Mesothelial cell of epicardium (in vitro differentiated cells): ENCODE data around the gene ADAMTSL2. TPM values are rescaled to one million over a fixed set of nuclear protein-coding genes. Genes with fewer than 3 reads are reported as not detected.

Source experiments
- DNase-seq, 2 experiments: peaks; one replicate each; pipeline ENCODE4 v3.0.0; 2021; ENCODE audit warnings: low spot score in 2 of 2; ENCODE audit not compliant: unreplicated experiment in 2 of 2
- H3K27ac Mint-ChIP-seq: 2 replicates; pipeline ENCODE4 v1.8.0; 2021; ENCODE audit warnings: mixed read lengths
- H3K27me3 Mint-ChIP-seq: 2 replicates; pipeline ENCODE4 v1.8.0; 2021; ENCODE audit warnings: low read depth, mixed read lengths
- H3K36me3 Mint-ChIP-seq: 2 replicates; pipeline ENCODE4 v1.8.0; 2021; ENCODE audit warnings: mixed read lengths
- H3K4me1 Mint-ChIP-seq: 2 replicates; pipeline ENCODE4 v1.8.0; 2021; ENCODE audit warnings: mixed read lengths
- H3K4me3 Mint-ChIP-seq: 2 replicates; pipeline ENCODE4 v1.8.0; 2021; ENCODE audit warnings: mild to moderate bottlenecking, moderate library complexity, mixed read lengths
- H3K9me3 Mint-ChIP-seq: 2 replicates; pipeline ENCODE4 v1.8.0; 2021; ENCODE audit warnings: mixed read lengths
- total RNA-seq: library from RNA; stranded (reverse); gene quantifications from 3 replicates; pipeline ENCODE4 v1.2.1, GENCODE V29; 2021
- TF ChIP-seq, protein P1 (sequence below): fragments of 200-600 bp; sonication (generic); IDR thresholded peaks from one replicate; pipeline ENCODE4 v1.5.0; 2021; ENCODE audit warnings: antibody characterized with exemption; ENCODE audit not compliant: unreplicated experiment

The ADAMTSL2 gene
- total RNA-seq, 1 donor from 2014 or later, result 6.5 TPM

DNA sequence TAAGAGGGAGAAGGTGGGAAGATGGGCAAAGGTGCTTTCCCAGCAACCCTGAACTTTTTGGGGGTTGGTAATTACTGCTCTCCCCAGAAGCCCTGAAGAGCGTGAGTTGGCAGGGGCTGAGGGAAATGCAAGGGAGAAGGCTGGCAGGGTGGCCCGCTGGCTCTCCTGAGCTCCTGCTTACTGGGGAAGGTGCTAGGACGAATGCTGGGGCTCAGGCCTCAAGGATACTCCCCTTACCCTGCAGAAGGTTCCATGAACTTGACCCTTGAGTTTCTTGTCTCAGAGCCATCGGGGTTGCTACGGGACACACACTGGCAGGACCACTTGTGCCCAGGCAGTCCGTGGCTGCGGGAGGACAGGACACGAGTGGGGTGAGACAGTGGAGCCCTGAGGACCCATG lies 73.5 kb downstream of the ADAMTSL2 start:
- H3K4me1 Mint-ChIP-seq, result no peaks in the 10 kb centered on the region
- H3K4me3 Mint-ChIP-seq, result peak overlapping the region; percentile 31
- no peak for DNase-seq
- H3K9me3 Mint-ChIP-seq, result no peaks in the 10 kb centered on the region
- TF ChIP-seq, protein P1, sequence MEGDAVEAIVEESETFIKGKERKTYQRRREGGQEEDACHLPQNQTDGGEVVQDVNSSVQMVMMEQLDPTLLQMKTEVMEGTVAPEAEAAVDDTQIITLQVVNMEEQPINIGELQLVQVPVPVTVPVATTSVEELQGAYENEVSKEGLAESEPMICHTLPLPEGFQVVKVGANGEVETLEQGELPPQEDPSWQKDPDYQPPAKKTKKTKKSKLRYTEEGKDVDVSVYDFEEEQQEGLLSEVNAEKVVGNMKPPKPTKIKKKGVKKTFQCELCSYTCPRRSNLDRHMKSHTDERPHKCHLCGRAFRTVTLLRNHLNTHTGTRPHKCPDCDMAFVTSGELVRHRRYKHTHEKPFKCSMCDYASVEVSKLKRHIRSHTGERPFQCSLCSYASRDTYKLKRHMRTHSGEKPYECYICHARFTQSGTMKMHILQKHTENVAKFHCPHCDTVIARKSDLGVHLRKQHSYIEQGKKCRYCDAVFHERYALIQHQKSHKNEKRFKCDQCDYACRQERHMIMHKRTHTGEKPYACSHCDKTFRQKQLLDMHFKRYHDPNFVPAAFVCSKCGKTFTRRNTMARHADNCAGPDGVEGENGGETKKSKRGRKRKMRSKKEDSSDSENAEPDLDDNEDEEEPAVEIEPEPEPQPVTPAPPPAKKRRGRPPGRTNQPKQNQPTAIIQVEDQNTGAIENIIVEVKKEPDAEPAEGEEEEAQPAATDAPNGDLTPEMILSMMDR, result no peak
- H3K27ac Mint-ChIP-seq, result no peak overlapping the region
- peaks cover 82% of the 10 kb centered on the region for H3K27me3 Mint-ChIP-seq
- H3K36me3 Mint-ChIP-seq, result no peaks in the 10 kb centered on the region

DNA sequence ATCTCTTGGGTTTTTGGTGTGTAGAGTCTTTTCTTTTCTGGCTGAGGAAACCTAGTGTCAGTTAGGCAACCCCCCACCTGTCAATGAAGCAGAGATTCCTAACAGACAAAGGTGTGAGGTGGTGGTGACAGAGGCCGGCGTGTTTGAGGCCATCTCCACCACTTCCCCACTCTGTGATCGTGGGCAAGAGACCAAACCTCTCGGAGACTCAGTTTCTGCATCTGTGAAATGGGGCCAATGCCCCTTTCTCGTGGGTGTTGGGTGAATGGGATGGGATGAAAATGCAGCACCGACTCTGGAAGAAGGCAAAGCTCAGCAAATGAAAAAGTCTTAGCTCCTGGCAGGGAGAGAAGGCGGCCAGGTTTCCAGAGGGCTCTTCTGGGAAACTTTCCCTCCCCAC lies 73.9 kb downstream of the ADAMTSL2 start:
- Mint-ChIP-seq H3K27ac (no peak overlapping the region), H3K36me3 (no peaks in the 10 kb centered on the region), H3K4me1 (no peaks in the 10 kb centered on the region), H3K4me3 (peak overlapping the region; percentile 31), H3K27me3 (peaks cover 84% of the 10 kb centered on the region), H3K9me3 (no peaks in the 10 kb centered on the region)
- TF ChIP-seq, protein P1, result no peak
- no peak for DNase-seq

DNA sequence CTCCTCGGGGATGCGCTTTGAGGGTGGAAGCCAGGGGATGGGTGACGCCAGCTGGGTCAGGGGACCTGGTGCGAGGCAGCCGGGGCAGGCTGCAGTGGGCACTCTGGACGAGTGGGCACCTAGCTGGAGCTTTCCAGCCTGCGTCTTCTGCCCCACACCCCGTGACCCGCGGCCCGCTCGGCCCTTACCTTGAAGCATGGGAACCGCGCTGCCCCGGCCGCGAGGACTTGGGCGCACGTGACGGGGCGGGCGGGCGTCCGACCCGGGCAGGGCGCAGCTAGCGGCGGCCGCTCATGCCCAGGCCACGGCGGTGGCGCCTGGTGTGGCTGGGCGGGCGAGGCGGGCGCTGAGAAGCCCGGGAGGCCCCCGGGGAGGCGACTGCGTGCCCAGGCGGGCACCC lies 74.4 kb downstream of the ADAMTSL2 start:
- Mint-ChIP-seq H3K27me3 (peaks cover 89% of the 10 kb centered on the region), H3K27ac (no peak overlapping the region), H3K9me3 (no peaks in the 10 kb centered on the region), H3K4me1 (no peaks in the 10 kb centered on the region), H3K36me3 (no peaks in the 10 kb centered on the region), H3K4me3 (no peak overlapping the region)
- no peak for DNase-seq
- TF ChIP-seq, protein P1, result no peak

DNA sequence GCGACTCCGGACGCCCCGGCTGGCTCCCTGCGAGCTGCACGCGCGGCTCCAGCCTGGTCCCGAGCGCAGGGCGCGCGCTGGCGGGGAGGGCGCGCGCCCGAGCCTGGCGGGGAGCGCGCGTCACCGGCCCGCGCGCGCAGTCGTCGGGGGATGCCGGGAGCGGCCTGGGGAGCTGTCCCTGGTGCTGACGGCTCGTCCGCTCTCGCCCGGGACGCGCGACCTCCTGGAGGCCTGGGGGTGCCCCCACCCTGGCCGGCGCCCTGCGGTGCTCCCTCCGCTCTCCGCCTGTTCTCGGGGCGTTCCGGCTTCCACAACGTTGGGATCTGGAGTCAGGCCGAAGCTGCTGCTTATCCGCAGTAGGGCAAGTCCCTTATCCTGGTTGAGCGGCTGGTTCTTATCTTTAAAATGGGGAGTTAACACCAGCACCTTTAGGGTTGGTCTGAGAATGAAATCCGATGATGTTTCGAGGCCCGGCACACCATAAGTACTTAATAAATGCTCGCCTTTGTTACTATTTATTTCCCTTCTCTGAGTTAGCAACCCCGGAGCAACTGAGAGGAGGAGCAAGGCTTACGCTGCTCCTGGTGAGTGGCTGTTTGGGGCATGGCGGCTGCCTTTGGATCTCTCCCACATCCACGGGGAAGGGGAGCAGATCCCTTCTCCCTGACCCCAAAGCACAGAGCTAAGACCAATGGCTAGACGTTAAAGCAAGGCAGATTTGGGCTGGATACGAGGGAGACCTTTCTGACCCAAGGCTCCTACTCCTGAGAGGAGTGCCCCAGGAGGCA lies 75.0 kb downstream of the ADAMTSL2 start, which contains the start of gene FAM163B:
TSS of gene FAM163B (minus strand) at position 79 of the 788 bp plus-strand sequence. CDS start 29,166 bp downstream, outside the sequence.
- TF ChIP-seq, protein P1, result no peak
- H3K4me1 Mint-ChIP-seq, result no peaks in the 10 kb centered on the region
- peak; percentile 78 to 89 for DNase-seq
- peaks cover 92% of the 10 kb centered on the region for H3K27me3 Mint-ChIP-seq
- no peaks in the 10 kb centered on the region for H3K9me3 Mint-ChIP-seq
- H3K27ac Mint-ChIP-seq, result no peak within 1 kb of the TSS
- peak within 1 kb of the TSS; percentile 31 for H3K4me3 Mint-ChIP-seq
- no peaks in the 10 kb centered on the region for H3K36me3 Mint-ChIP-seq

DNA sequence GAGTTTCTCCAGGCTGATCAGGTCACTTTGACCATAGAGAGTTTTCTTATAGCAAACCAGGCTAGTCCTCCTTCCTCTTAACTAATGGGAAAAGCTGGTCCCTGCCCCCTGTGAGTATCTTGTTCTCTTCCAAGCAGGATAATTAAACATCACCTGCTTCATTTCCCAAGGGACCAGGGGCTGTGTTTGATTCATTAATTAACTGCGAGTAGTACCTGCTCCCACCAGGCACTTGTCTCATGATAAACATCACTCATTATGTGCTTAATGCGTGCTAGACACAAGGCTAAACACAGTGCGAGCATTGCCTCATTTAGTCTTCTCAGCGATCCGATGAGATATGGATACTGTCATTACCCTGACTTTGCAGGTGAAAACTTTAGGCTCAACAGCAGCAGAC lies 76.3 kb downstream of the ADAMTSL2 start:
- H3K27me3 Mint-ChIP-seq, result peaks cover 92% of the 10 kb centered on the region
- H3K36me3 Mint-ChIP-seq, result no peaks in the 10 kb centered on the region
- H3K4me3 Mint-ChIP-seq, result no peak overlapping the region

More for the DNA sequence above, 76.3 kb downstream of the ADAMTSL2 start:
- Mint-ChIP-seq H3K4me1 (no peaks in the 10 kb centered on the region), H3K27ac (no peak overlapping the region), H3K9me3 (no peaks in the 10 kb centered on the region)
- no peak for DNase-seq
- TF ChIP-seq, protein P1, result no peak
